GM18907 (cell line): Measurements from ENCODE around the gene RAD23A.
"Not testable (repeated sequence)": the region's sequence is repeated elsewhere in the genome, so short reads cannot be mapped to it uniquely, and the experiment has no call there.

ENCODE experiments used
- ATAC-seq: cut with Tn5 transposase; IDR thresholded peaks from one replicate; pipeline ENCODE4 v1.9.1; 2021; ENCODE audit warnings: mild to moderate bottlenecking, moderate library complexity; ENCODE audit not compliant: unreplicated experiment

Gene RAD23A

GRCh38 chr19:12937927-12938778 is 7.5 kb upstream of the RAD23A start, which contains the start of gene CALR:
Gene CALR (plus strand): TSS chr19:12938609. CDS start chr19:12938680, 71 bp downstream.
- ATAC-seq, result peak; percentile 83

GRCh38 chr19:12938779-12939601 is 6.7 kb upstream of the RAD23A start:
- ATAC-seq, result peak; percentile 6

- no peak for ATAC-seq
Observed at GRCh38 chr19:12939975-12940423, 5.7 kb upstream of the RAD23A start.

GRCh38 chr19:12940897-12941296 is 4.8 kb upstream of the RAD23A start:
- no peak for ATAC-seq

- no peak for ATAC-seq
Observed at GRCh38 chr19:12943437-12944044, 2.1 kb upstream of the RAD23A start.

- ATAC-seq, result no peak
Observed at GRCh38 chr19:12944104-12944674, 1.5 kb upstream of the RAD23A start.

GRCh38 chr19:12946092-12946721 is 545 bp downstream of the RAD23A start:
- peak; percentile 29 for ATAC-seq

- ATAC-seq, result no peak
Observed at GRCh38 chr19:12946731-12947496, 1.3 kb downstream of the RAD23A start.

GRCh38 chr19:12947702-12948611 is 2.3 kb downstream of the RAD23A start:
- no peak for ATAC-seq

GRCh38 chr19:12948612-12949362 is 3.1 kb downstream of the RAD23A start:
- no peak for ATAC-seq

GRCh38 chr19:12949363-12950283 is 4.0 kb downstream of the RAD23A start:
- no peak for ATAC-seq

- ATAC-seq, result not testable (repeated sequence)
Observed at GRCh38 chr19:12952050-12952449, 6.4 kb downstream of the RAD23A start.

- ATAC-seq, result no peak
Observed at GRCh38 chr19:12952488-12953137, 7.0 kb downstream of the RAD23A start.

GRCh38 chr19:12953138-12953798 is 7.6 kb downstream of the RAD23A start:
- ATAC-seq, result no peak

GRCh38 chr19:12953799-12954611 is 8.3 kb downstream of the RAD23A start:
- ATAC-seq, result no peak
